Measurements from ENCODE around the gene MPP4. TPM values are rescaled to one million over a fixed set of nuclear protein-coding genes. Genes with fewer than 3 reads are reported as not detected.

Gene MPP4
- 0.73 and 0.99 TPM in 2 replicates for total RNA-seq

GRCh38 chr2:201698588-201699226, at the start of gene MPP4:
MPP4 (minus strand) TSS chr2:201698644; CDS start chr2:201693954, 4,690 bp downstream.

GRCh38 chr2:201643216-201643890, 55.1 kb downstream of the MPP4 start, which contains the start of gene TMEM237:
TMEM237 (minus strand) TSS chr2:201643503; CDS start chr2:201643400, 103 bp downstream.

Other genes with a start within 250 kb of the MPP4 start
- gene TRAK2, start 247.2 kb downstream of the MPP4 start, total RNA-seq, result 53.4 and 66.8 TPM in 2 replicates
- gene STRADB, start 246.9 kb downstream of the MPP4 start, total RNA-seq, result 45.1 and 55.1 TPM in 2 replicates
- 25.6 and 31.9 TPM in 2 replicates for gene TMEM237, start 55.1 kb downstream of the MPP4 start, total RNA-seq
- 26.9 and 31.8 TPM in 2 replicates for gene ALS2, start 82.3 kb upstream of the MPP4 start, total RNA-seq
- gene CDK15, start 107.9 kb upstream of the MPP4 start, total RNA-seq, result 6.7 and 16.0 TPM in 2 replicates